Breast epithelium (tissue), 4 donors: ENCODE data around the gene STX18. TPM values are rescaled to one million over a fixed set of nuclear protein-coding genes. Genes with fewer than 3 reads are reported as not detected.

ENCODE experiments used
- DNase-seq, 2 donors: peaks; one replicate each; pipeline ENCODE4 v3.0.0-alpha.2; 2019; ENCODE audit warnings: low spot score in 2 of 2
- H3K27ac ChIP-seq, 2 donors: fragments of 200-600 bp; sonication (generic) in 1 of 2; one replicate each; pipeline ENCODE4 v1.5.1; 2016 to 2019; ENCODE audit warnings: mild to moderate bottlenecking in 1 of 2
- H3K27me3 ChIP-seq, 2 donors: fragments of 200-600 bp; sonication (generic) in 1 of 2; one replicate each; pipeline versions ENCODE4 v1.5.1 to v1.6.0; 2017 to 2019; ENCODE audit warnings: control low read depth in 1 of 2, mild to moderate bottlenecking in 1 of 2
- H3K36me3 ChIP-seq: fragments of 200-600 bp; one replicate; pipeline ENCODE4 v1.5.1; 2019
- H3K4me1 ChIP-seq, 2 donors: fragments of 200-600 bp; sonication (generic); one replicate each; pipeline ENCODE4 v1.5.1; 2016 to 2019; ENCODE audit warnings: control low read depth in 1 of 2
- H3K4me3 ChIP-seq, 3 donors: fragments of 200-600 bp; sonication (generic); 1 replicate in 2 of 3; 2 replicates in 1 of 3; pipeline ENCODE4 v1.5.1; 2016 to 2019; ENCODE audit warnings: mild to moderate bottlenecking in 3 of 3, moderate library complexity in 2 of 3
- H3K9me3 ChIP-seq, 2 donors: fragments of 200-600 bp; sonication (generic) in 1 of 2; one replicate each; pipeline ENCODE4 v1.5.1; 2016 to 2019; ENCODE audit warnings: control low read depth in 1 of 2
- POLR2A ChIP-seq: fragments of 450-650 bp; IDR thresholded peaks from one replicate; pipeline ENCODE4 v1.6.1; 2016; ENCODE audit warnings: antibody characterized with exemption, mild to moderate bottlenecking, moderate library complexity
- POLR2AphosphoS5 ChIP-seq, 3 donors: sonication (generic); formaldehyde crosslinking; IDR thresholded peaks; one replicate each; pipeline ENCODE4 v1.6.1; 2017; ENCODE audit warnings: antibody characterized with exemption in 3 of 3
- intact Hi-C: fragments of 100-400 bp; cut with DNase I; formaldehyde crosslinking; loops from one replicate; pipeline ENCODE4 v1.15.1; 2023; ENCODE audit warnings: low total_unique reads
- total RNA-seq, 3 donors: library from RNA; depleted of rRNA; stranded (reverse); fragments of >200 nt; gene quantifications; one replicate each; pipeline ENCODE4 v1.1.0, GENCODE V29; 2016
- TF ChIP-seq, protein P1 (sequence below), 3 donors: fragments of 450-650 bp; IDR thresholded peaks; one replicate each; pipeline ENCODE4 v1.5.1; 2016 to 2017; ENCODE audit warnings: antibody characterized with exemption in 3 of 3, mild to moderate bottlenecking in 3 of 3, moderate library complexity in 3 of 3

The STX18 gene
- total RNA-seq, 3 donors from 2014 or later: 32.2 to 36.3 (median 32.8) TPM

DNA sequence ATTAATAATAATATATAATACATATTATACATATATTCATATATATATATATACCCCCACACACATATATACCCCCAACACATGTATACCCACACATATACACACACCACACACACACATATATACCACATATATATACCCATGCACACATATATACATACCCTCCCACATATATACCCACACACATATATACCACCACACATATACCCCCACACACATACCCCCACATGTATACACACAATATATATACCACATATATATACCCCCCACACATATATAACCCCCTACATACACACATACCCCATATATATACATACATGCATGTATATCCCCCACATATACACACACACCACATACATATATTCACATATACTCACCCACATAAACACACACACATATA is 103.0 kb downstream of the STX18 start:
- Histone ChIP-seq H3K36me3 (no peaks in the 10 kb centered on the region), H3K27me3 (no peaks in the 10 kb centered on the region), H3K4me1 (no peaks in the 10 kb centered on the region), H3K4me3 (no peak overlapping the region), H3K27ac (no peak overlapping the region), H3K9me3 (no peaks in the 10 kb centered on the region)
- no peak for DNase-seq
- TF ChIP-seq, protein P1, sequence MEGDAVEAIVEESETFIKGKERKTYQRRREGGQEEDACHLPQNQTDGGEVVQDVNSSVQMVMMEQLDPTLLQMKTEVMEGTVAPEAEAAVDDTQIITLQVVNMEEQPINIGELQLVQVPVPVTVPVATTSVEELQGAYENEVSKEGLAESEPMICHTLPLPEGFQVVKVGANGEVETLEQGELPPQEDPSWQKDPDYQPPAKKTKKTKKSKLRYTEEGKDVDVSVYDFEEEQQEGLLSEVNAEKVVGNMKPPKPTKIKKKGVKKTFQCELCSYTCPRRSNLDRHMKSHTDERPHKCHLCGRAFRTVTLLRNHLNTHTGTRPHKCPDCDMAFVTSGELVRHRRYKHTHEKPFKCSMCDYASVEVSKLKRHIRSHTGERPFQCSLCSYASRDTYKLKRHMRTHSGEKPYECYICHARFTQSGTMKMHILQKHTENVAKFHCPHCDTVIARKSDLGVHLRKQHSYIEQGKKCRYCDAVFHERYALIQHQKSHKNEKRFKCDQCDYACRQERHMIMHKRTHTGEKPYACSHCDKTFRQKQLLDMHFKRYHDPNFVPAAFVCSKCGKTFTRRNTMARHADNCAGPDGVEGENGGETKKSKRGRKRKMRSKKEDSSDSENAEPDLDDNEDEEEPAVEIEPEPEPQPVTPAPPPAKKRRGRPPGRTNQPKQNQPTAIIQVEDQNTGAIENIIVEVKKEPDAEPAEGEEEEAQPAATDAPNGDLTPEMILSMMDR (IDR thresholded peaks at IDR 0.05): no peak
- TF ChIP-seq POLR2A (no peak), POLR2AphosphoS5 (IDR thresholded peaks at IDR 0.05) (no peak)
- intact Hi-C loops: loop anchor here (5.0 kb wide), 1 partner anchor 227 kb away; no protein-coding TSS in a partner anchor

DNA sequence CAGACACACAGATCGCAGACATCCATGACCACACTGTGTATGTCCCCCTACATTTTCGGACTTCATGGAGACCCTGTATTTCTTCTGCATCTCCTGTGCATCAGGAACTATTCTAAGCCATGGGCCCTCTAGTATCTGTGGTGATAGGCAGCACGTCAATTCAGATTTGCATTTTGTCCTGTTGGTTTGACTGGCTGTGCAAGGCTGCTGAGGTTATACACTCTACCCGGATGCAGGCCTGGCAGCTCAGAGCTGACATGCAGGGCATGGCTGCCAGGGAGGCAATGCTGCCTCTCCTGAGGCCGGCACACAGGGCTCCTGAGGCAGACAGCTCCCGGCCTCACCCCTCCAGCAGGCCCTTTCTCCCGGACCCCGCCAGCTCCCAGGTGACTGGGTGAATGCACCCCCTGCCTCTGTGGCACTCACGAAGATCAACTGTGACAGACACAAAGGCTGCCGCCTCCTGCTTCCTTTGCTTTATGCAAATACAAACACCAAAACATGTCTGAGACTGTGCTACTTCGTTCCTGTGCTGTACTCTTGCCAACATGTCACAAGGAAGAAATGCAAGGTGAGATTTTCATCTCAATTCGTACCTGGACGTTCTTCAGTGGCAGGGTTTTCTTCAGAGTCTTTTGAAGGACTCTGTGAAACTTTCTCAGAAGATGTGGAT is 103.9 kb downstream of the STX18 start:
- intact Hi-C loops: loop anchor here (5.0 kb wide), 1 partner anchor 226 kb away; no protein-coding TSS in a partner anchor
- Histone ChIP-seq H3K36me3 (no peaks in the 10 kb centered on the region), H3K27ac (no peak overlapping the region), H3K4me1 (no peaks in the 10 kb centered on the region), H3K9me3 (no peaks in the 10 kb centered on the region), H3K4me3 (no peak overlapping the region), H3K27me3 (no peaks in the 10 kb centered on the region)
- no peak for DNase-seq
- TF ChIP-seq POLR2AphosphoS5 (IDR thresholded peaks at IDR 0.05) (no peak), POLR2A (no peak)
- TF ChIP-seq, protein P1 (IDR thresholded peaks at IDR 0.05): no peak

DNA sequence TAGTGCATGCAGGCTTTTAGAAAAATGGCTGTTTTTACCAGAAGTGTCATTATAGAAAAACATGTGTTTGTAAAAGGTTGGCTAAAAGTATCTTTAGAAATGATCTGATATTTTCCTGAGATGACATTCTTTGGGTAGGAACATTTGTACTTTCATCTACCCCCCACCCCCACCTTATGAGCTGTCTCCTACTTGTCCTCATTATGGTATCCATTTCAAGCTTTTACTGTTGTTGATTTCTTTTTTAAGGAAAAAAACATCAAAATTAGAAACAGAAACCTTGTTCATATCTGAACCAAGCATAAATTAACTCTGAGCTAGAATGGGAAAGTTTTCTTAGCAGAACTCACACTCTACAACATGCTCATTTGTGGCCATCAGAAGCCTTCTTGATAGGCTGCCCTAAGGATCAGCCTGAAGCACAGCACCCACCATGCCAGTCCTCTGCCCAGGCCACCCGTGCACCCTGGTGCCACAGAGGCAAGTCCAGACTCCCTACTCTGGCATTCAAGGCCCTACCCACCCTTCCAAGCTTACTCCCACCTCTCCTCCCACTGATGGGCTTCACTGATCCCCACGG is 105.5 kb downstream of the STX18 start:
- Histone ChIP-seq H3K9me3 (no peaks in the 10 kb centered on the region), H3K4me3 (no peak overlapping the region), H3K4me1 (no peaks in the 10 kb centered on the region), H3K27me3 (no peaks in the 10 kb centered on the region), H3K27ac (no peak overlapping the region), H3K36me3 (no peaks in the 10 kb centered on the region)
- TF ChIP-seq, protein P1 (IDR thresholded peaks at IDR 0.05): no peak
- no peak for TF ChIP-seq POLR2A
- TF ChIP-seq POLR2AphosphoS5 (IDR thresholded peaks at IDR 0.05): no peak
- intact Hi-C loops: loop anchor here (5.0 kb wide), 1 partner anchor 224 kb away; no protein-coding TSS in a partner anchor
- DNase-seq: no peak

DNA sequence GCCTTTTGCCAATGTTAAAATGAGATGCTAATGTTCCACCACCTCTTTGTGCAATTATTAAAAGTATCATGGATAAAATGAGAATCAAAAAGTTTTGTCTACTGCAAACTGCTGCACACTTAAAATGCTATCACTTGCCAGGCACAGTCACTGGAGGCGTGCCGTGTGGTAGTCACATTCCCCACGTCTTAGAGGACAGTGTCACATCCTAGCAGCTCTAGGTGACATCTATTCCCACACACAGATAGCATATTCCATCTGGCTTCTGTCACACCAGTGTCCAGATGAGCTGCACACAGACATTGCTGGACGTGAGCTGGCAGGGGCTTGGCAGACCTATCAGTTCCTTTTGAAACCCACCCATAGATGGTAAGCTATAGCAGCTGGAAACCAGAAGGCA is 107.9 kb downstream of the STX18 start:
- H3K9me3 ChIP-seq: no peaks in the 10 kb centered on the region
- no peak overlapping the region for H3K27ac ChIP-seq
- DNase-seq: no peak
- H3K4me3 ChIP-seq: no peak overlapping the region
- no peaks in the 10 kb centered on the region for H3K27me3 ChIP-seq
- intact Hi-C loops: no loop called here
- no peaks in the 10 kb centered on the region for H3K4me1 ChIP-seq
- H3K36me3 ChIP-seq: no peaks in the 10 kb centered on the region
- no peak for TF ChIP-seq POLR2A
- TF ChIP-seq, protein P1 (IDR thresholded peaks at IDR 0.05): no peak
- TF ChIP-seq POLR2AphosphoS5 (IDR thresholded peaks at IDR 0.05): no peak

DNA sequence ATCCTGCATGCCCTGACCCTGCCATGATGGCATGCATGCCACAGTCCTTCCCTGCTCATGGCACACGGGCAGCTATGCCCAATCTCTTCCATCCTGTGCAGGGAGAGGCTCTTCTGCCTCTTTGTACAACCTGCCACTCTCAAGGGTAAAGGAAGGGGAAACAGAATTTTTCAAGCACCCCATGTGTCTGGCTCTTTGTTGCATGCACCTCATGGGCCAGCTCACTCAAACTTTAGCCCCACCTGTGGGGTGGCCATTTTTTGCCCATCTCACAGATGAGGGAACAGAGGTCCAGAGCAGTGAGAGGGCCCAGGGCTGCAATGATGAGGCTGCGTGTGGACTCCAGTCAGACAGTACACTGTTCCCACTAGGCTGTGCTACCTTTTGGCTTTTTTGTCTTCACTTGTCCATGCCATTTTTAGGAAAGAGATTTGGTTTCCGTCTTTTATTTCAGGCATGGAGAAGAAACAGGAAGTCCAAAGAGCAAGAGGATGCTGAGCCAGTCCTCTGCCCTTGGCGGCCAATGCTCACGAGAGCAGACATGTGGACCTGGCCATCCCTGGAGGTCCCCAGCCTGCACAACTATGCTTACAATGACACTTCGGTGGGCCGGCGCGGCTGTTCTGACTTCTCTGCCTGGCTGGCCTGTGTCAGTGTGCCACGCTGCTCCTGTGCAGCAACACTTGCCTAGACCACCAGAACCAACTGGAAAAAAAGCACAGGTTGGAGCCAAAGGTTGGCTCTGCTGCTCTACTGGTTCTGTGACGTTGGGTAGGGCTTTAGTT is 109.3 kb downstream of the STX18 start:
- H3K27me3 ChIP-seq: no peaks in the 10 kb centered on the region
- TF ChIP-seq, protein P1 (IDR thresholded peaks at IDR 0.05): no peak
- TF ChIP-seq POLR2A (no peak), POLR2AphosphoS5 (IDR thresholded peaks at IDR 0.05) (no peak)
- H3K4me3 ChIP-seq: no peak overlapping the region
- DNase-seq: no peak
- no peak overlapping the region for H3K27ac ChIP-seq
- no peaks in the 10 kb centered on the region for H3K4me1 ChIP-seq
- H3K9me3 ChIP-seq: no peaks in the 10 kb centered on the region
- no peaks in the 10 kb centered on the region for H3K36me3 ChIP-seq
- intact Hi-C loops: no loop called here
